Activated CD8-positive, alpha-beta memory T cell treated with anti-CD3 and anti-CD28 coated beads, Interleukin-2, amount 50 U/mL, for 24 hours (primary cell): ENCODE results near the gene GRM4.

Source experiments
- DNase-seq: peaks from one replicate; pipeline ENCODE4 v3.0.0-alpha.2; 2020; ENCODE audit errors: extremely low read depth

The GRM4 gene

DNA sequence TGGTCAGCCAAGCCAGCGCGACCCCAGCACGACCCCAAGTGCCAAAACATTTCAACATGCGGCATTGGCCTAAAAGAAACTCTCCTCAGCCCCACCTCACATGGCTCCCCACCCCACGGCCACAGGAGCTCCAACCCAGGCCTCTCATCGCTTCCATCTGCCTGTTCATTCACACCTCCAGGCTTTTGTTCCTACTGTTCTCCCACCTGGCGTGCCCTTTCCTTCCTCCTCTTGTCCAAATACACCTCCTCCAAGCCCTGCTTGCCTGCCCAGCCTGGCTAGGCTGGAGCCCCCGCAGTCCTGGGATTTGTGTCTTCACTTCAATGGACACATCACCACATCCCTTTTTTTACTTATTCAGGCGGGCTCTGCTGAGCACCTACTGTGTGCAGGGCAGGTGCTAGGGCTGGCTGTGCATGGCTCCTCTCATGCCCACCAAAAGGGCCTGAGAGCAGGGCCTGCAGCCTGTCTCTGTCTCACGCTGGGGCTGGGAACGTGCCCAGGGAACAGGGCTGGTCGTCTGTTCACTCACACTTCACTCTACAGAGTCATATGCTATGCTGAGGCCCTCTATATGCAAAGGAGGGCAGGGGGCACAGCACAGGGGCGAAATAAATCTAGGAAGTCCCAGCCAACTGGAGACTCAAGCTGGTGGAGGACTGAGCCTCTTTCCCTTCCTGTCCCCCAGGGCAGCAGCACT lies 61.1 kb downstream of the GRM4 start:
- DNase-seq: no peak

DNA sequence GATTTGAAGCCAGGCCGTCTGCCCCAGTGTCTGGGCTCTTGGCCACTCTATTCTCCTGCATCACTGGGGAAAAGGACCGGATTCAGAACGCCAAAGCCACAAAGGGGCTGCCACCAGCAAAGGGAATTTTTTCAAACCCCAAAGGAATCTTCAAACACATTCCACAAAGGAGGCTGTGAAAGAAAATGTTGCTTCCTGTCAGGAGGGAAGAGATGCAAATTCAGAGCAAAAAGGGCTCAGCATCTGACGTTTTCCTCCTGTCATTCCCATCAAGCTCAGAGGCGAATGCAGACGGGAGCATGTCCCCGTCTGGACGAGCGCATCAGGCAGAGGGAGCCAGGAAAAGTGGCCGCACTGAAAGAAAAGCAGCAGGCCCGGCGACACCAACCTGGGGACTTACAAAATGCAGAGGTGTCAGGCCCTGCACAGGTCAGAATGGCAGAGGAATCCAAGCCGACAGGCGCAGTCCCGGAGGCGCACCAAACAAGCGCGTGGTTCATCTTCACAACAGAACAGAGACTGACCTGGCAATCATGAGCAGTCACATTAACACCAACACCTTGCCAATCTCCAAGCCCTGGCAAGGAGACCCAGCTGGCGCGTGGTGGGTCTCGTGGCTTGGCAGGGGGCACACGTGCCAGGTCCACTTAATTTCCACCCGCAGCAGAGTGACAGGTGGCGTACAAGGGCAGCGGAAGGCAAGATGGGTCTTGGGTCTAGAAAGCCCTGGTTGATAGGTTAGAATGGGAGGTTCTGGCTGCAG lies 62.8 kb downstream of the GRM4 start:
- DNase-seq: no peak

DNA sequence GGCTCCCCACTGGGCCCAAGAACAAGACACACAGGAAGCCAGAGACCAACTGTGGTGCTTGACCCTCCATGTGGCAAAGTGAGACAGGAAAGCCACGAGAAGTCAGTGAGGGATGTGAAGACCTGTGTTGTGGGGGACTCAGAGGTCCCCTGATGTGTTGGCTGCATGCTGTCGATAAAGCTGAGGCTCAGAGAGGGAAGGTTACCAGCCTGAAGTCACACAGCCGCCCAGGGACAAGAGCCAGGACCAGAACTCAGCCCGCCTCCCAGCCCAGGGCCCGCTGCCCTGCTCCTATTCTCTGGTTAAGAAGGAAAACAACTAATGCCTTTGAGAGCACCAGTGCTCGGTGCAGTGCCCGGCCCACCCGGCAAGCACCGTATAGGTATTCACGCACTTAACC lies 63.5 kb downstream of the GRM4 start:
- no peak for DNase-seq

- DNase-seq: no peak
Observed at GRCh38 chr6:34080357-34080756, 65.5 kb downstream of the GRM4 start.

DNA sequence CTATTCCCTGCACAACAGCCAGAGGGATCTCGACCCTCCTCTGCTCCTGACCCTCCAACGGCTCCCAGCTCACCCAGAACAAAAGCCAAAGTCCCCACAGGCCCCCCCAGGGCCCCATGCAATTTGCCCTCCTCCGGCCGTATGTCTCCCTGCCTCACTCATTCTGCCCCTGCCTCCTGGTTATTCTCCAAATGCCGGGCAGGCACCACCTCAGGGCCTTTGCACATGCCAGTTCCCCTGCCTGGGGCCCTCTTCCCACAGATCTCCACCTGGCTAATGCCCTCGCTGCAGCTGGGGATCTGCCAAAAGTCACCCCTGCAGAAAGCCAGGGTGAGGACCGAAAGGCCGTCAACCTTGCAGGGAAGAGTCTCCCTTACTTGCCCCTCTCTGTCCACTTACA lies 66.0 kb downstream of the GRM4 start:
- no peak for DNase-seq

DNA sequence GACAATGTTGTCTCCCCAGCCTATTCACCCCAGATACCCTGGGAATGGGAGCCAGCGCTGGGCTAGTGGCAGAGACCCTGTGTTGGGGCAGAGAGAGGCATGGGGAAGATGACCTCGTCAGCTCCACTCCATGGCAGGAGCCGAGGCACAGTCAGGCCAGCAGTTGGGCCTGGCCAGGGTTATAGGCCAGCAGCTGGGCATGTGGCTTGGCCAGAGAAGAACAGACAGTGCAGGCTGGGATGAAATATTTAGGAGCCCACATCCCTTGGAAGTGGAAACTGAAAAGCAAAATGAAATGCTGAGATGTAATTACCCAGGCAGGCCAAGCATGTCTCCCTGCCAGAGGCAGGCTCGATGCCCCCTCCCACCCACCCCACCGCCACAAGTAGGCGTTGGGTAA lies 70.0 kb downstream of the GRM4 start:
- DNase-seq: no peak

- DNase-seq: no peak
Observed at GRCh38 chr6:34074064-34074742, 71.7 kb downstream of the GRM4 start.

GRCh38 chr6:34073540-34073939 lies 72.3 kb downstream of the GRM4 start:
- no peak for DNase-seq

GRCh38 chr6:34072727-34073126 lies 73.2 kb downstream of the GRM4 start:
- DNase-seq: no peak

- DNase-seq: no peak
Observed at GRCh38 chr6:34071884-34072379, 74.0 kb downstream of the GRM4 start.

GRCh38 chr6:34071136-34071883 lies 74.6 kb downstream of the GRM4 start:
- no peak for DNase-seq

DNA sequence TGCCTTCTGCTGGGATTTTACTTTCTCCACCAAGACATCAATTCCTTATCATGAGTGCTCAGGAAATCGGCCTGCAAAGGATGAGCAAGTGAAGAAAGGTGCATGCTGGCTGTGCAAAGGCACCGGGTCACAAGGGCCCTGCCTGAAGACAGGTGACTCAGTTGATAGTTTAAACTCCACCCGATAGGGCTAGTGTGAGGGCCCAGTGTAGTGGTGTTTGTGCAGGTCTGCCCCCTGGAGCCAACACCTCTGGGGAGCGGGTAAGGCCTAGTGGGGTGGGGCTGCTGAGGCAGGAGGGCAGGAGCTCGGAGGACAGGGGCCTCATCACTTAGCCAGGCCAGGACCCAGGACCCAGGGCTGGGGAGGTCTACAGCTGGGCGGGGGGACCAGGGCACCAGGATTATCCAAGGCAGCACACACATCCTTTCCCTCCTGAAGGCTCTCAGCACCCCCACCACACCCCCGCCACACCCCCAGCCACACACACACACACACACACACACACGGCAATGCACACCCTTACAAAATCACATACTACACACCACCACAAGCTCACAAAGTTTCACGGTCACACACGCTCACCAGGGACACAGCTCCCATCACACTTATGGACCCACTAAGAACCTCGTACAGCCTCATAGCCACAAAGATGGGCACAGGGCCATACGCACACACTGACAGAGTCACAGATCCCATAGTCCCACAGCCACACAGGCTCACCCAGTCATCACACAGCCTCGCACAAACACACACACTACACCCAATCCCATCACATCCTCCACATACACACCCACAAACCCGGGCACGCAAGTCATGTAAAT lies 75.4 kb downstream of the GRM4 start:
- no peak for DNase-seq

GRCh38 chr6:34068462-34069044 lies 77.3 kb downstream of the GRM4 start:
- DNase-seq: no peak

DNA sequence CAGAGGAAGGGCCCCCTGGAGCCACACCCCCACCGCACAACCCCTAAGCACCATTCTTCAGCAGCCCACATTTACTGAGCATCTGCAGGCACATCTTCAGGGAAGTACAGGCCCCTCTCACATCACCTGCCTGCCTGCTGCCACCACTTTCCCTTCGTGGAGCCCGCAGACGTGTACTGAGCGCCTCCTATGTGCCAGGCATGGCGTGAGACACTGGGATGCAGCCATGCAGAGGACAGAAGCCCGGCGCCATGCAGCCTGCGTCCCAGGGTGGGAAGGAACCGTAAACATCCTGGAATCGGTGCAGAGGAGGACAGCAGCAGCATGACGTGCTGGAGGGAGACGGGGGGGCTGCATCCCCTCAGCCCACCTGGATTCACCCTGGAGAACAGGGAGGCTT lies 78.1 kb downstream of the GRM4 start:
- no peak for DNase-seq

GRCh38 chr6:34066772-34067770 lies 78.8 kb downstream of the GRM4 start:
- DNase-seq: no peak

- no peak for DNase-seq
Observed at GRCh38 chr6:34066218-34066571, 79.7 kb downstream of the GRM4 start.

DNA sequence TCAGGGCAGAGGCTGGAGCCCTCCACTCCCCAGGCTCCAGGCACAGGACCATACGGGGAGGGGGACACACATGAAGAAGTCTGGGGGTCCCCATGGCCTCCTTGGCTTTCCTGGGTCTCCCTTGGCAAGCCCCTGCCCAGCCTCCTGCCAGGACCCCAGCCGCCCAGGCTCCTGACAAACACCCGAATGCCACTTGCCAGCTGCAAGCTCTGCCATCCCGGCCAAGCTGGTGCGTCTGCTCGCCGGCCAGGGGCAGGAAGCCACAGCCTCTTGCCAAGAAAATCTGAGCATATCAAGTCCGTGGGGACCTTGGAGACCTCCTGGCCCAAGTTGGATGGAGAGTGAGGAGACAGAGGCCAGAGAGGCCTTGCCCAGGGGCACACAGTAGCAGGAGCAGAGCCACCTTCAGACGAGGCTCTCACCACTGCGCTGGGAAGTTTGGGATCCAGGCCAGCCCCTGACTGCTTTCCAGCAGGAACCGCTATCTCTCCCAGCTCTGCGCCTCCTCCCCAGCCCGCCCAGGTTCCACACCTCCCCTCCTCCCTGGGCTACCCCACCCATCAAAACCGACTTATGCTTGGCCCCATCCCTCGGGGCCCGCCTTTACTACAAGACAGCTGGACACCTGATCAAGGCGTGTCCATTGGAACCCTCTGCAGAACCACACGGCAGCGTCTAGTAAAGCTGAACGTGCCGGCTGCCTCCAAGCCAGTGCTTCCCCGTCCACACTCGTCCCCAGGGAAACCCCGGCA lies 80.2 kb downstream of the GRM4 start:
- DNase-seq: no peak

GRCh38 chr6:34064675-34065074 lies 81.2 kb downstream of the GRM4 start:
- no peak for DNase-seq

DNA sequence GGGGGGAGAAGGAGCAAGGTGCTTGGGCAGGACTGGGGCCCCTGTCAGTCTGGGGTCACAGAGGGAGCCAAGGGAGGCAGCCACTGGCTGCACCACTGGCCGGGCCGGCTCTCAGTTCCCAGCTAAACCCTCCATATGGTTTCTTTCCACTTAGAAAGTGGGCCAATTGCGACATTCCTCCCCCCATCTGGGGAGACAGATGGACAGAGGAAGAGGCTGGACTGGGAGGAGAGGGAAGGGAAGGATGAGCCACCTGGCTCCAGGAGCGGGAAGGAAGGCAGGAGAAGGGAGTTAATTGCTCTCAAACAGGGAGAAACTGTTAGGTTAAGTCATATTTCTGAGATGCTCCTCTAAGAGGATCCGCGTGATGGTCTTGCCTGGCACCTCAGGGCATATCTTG lies 82.2 kb downstream of the GRM4 start:
- DNase-seq: no peak
